ENCODE results near the gene PGAP3. TPM values are rescaled to one million over a fixed set of nuclear protein-coding genes. Genes with fewer than 3 reads are reported as not detected.
A peak's percentile ranks its signal among the peaks of the same experiment; 100 is the strongest.

The PGAP3 gene
- total and polyA plus RNA-seq, 2 of the 4 experiments (the other 2 are of a cell fraction): 4.3 to 9.8 TPM

DNA sequence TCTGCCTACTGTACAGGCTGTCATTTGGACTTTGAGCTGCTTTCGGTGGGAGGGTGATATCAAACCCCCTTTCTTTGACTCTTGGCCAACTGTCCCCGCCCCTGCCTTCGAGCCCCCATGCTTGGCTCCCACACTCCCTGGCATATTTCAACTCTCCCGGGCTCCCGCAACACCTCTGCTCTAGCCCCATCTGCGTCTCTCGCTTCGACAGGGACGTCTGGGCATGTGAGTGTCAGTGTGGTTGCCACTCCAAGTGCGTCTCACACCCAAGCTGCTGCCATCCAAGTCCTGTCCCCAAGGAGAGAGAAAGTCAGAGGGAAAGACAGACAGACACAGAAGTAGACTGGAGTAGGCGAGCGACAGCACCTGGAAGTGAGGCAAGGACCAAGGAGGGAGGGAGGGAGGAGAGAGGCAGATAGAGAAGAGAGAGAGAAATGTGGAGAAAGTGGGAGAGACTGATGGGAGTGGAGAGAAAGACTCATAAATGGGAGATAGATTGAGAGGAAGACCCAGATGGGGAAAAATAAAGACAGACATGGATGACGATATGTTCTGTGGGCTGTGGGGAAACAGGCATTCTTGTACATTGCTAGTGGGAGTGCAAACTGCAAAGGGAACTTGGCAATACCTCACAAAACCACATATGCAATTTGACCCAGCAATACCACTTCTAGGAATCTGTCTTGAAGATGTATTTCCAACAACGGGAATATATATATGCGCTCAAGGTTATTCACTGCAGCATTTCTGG lies 39.1 kb downstream of the PGAP3 start:
- Histone ChIP-seq H3K4me1 (ENCODE audit: control insufficient read depth, insufficient read depth, low read length) (peaks cover 3% of the 10 kb centered on the region; the same call in 1 of the 2 replicates), H2AK9ac (replicated peaks; ENCODE audit: low read depth, low read length, poor library complexity) (peak overlapping the region; percentile 15), H2BK5ac (ENCODE audit: low read depth, low read length, poor library complexity, severe bottlenecking) (no peak overlapping the region), H4K8ac (ENCODE audit: low read depth in 2 of 2, low read length in 2 of 2) (no peak overlapping the region), H3K14ac (replicated peaks; ENCODE audit: low read depth, low read length) (no peak overlapping the region), H2AK5ac (ENCODE audit: low read depth, low read length) (no peak overlapping the region), H4K91ac (ENCODE audit: insufficient read depth, low read depth, low read length) (no peak overlapping the region), H2BK120ac (ENCODE audit: low read depth, low read length) (no peak overlapping the region), H2BK20ac (ENCODE audit: low read depth, low read length) (no peak overlapping the region), H3K23ac (ENCODE audit: low read depth, low read length) (no peak overlapping the region), H3K27me3 (ENCODE audit: control insufficient read depth, insufficient read depth, low read length) (no peaks in the 10 kb centered on the region), H3K18ac (ENCODE audit: low read depth, low read length) (no peak overlapping the region), H3K9me1 (ENCODE audit: insufficient read depth, low read length) (peaks cover 10% of the 10 kb centered on the region), H3K56ac (ENCODE audit: extremely low read depth, insufficient read depth, low read length) (no peak overlapping the region), H3K9me3 (ENCODE audit: control insufficient read depth, insufficient read depth, low read length) (no peaks in the 10 kb centered on the region), H3K79me1 (ENCODE audit: low read depth in 1 of 2, low read length in 2 of 2) (peaks cover 26 to 59% of the 10 kb centered on the region in 2 experiments), H3K4me3 (ENCODE audit: insufficient read depth, low read depth, low read length) (no peak overlapping the region), H3K4ac (ENCODE audit: low read depth, low read length) (no peak overlapping the region), H3K27ac (ENCODE audit: insufficient read depth, low read length) (no peak overlapping the region), H2BK15ac (ENCODE audit: low read depth, low read length) (no peak overlapping the region), H3K4me2 (ENCODE audit: low read depth, low read length) (no peak overlapping the region; the same call in 1 of the 2 replicates), H2AFZ (replicated peaks; ENCODE audit: low read length, poor library complexity) (no peak overlapping the region), H3K36me3 (ENCODE audit: control insufficient read depth, insufficient read depth, low read length) (peaks cover 4% of the 10 kb centered on the region; the same call in 1 of the 2 replicates), H3K9ac (ENCODE audit: low read depth, low read length) (no peak overlapping the region), H4K5ac (ENCODE audit: low read depth, low read length) (no peak overlapping the region; the same call in 1 of the 2 replicates), H4K20me1 (ENCODE audit: insufficient read depth, low read length) (peaks cover 44% of the 10 kb centered on the region)
- ChIA-PET POLR2A (ENCODE audit: unreplicated experiment) (no interaction called here), CTCF (no interaction called here)
- intact Hi-C loops (cut with micrococcal nuclease) (no loop called here), in situ Hi-C loops (cut with MboI; ENCODE audit: low sequenced_read_pairs) (no loop called here), dilution Hi-C loops (cut with HindIII; ENCODE audit: low sequenced_read_pairs, unreplicated experiment) (no loop called here)
- DNase-seq (peak; percentile 76), ATAC-seq (ENCODE audit: low read depth) (peak; percentile 54)
- TF ChIP-seq MXI1 (IDR thresholded peaks at IDR 0.05; ENCODE audit: borderline replicate concordance, low read depth, low read length) (no peak), RAD21 (IDR thresholded peaks at IDR 0.05; ENCODE audit: low read length) (no peak), POLR2A (IDR thresholded peaks at IDR 0.05; ENCODE audit: low read depth, low read length) (no peak), SMC3 (IDR thresholded peaks at IDR 0.05; ENCODE audit: low read depth, low read length) (no peak), MAFK (IDR thresholded peaks at IDR 0.05; ENCODE audit: low read depth, low read length) (no peak), NFE2L2 (IDR thresholded peaks at IDR 0.05; ENCODE audit: low read depth, low read length) (no peak), ELK1 (IDR thresholded peaks at IDR 0.05; ENCODE audit: borderline replicate concordance, low read depth, low read length) (no peak)
- 93% methylated on average over 3 of the region's 15 CpGs; no CpG with 5 or more reads in 1 of the 2 experiments for WGBS, 2 experiments (ENCODE audit: extremely low coverage in 2 of 2, insufficient read length in 1 of 2)
- no TSS peak for BruUV-seq (replicated peaks)

Data from IMR-90 (cell line).